NCI-H187 treated with DMSO at 0.1 percent for 48 hours (cell line): ENCODE measurements around the gene EVX2.

Experiments
- DNase-seq: peaks from one replicate; lab custom pipeline; 2025; lab: John Stamatoyannopoulos, UW

EVX2 gene

GRCh38 chr2:176082824-176083751 lies 674 bp downstream of the EVX2 start:
- DNase-seq, result no peak

- DNase-seq, result no peak
Measured at GRCh38 chr2:176082525-176082823, 1.3 kb downstream of the EVX2 start.

GRCh38 chr2:176081837-176082524 lies 1.8 kb downstream of the EVX2 start:
- DNase-seq, result no peak

DNA sequence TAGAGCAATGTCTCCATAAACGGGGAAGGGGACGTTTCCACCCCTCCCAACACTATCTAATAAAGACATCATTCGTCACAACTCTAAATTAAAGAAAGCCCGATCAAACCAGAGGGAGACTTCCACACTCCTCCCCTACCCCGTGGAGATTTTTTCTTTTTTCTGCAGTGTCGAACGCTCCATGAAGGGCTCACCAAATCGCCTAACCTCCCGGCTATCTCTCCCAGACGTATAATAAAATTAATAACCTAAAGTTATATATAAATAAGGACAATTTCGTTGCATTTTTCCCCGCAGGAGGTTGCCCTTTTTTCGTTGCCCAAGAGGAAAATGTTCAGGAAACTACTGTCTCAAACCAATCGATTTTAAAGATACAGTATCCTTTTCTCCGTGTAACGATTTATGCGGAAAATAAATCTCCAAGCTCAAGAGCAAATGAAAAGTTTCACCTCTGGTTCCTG lies 2.4 kb downstream of the EVX2 start:
- no peak for DNase-seq

- DNase-seq, result no peak
Measured at GRCh38 chr2:176080540-176081375, 3.0 kb downstream of the EVX2 start.

- DNase-seq, result no peak
Measured at GRCh38 chr2:176079831-176080539, 3.8 kb downstream of the EVX2 start.

DNA sequence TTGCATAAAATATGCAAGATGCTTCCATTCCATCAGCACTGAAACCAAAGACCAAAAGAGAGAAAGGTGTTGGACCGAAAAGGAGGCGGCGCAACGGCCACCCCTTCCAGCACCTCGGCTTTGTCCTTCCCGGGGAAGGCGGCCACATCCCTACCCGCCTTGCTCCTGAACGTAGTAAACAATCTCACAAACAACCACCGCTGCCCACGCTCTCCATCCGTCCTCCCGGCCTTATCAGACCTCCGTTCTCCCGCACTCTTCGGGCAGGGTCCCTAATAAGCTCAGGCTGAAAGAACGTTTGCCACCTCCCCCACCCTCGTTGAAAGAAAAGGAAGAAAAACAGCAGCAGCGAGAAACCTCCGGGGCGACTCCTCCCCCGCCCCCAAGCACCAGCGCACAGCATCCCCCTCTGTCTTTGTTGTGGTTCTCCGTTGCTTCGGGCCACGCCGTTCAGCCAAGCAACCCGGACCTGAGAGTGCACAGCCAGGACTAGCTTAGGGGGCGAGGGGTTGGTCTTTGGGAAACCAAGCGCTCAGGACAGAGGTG lies 4.4 kb downstream of the EVX2 start:
- DNase-seq, result no peak

DNA sequence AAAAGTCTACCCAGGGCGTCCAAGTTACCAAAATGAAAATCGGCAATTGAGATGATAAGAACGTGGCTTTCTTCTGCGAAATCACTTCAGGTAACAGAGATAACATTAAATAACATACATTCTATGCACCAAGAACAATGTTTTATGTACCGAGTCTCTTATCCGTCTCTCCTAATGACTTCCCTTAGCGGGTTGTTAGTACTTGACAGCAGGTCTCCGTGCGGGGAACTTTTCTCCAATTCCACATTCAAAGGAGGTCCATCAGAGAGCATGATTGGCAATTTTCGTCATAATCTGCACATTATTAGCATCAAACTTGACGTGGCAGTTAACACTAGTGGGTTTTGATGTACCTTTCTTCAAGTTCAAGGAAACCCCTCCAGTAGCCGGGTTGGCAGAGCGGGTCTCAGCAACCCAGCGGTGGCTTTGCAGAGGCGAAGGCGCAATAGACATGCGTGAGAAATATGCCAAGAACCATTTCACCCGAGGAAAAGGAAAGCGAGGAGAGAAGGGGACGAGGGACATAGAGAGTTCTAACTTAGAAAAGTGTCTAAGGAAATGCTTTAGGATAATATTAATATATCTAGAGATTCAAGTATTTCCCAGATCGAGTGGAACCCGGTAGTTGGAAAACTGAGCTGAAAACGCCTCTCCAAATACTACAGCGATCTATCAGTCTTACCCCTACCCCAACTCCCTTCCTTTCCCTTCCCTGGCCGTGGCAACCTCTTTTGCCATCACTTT lies 5.0 kb downstream of the EVX2 start:
- no peak for DNase-seq

DNA sequence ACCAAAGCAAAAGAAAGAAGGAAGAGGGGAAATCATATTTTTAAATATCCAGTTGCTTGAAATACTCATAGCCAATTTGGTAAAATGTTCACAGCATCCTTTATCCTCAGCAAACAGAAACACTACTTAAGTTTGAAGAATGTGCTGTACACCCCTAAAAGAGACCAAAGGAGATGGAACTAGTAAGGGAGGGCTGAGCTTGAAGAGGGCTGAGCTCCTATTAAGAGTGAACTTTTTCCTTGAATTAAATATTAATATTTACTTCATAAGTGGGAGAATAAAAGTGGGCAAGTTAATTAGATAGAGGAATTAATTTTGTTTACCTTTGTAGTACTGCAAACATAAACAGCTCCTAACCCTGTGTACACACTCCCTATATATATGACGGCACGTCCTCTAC lies 7.0 kb downstream of the EVX2 start:
- DNase-seq, result no peak

DNA sequence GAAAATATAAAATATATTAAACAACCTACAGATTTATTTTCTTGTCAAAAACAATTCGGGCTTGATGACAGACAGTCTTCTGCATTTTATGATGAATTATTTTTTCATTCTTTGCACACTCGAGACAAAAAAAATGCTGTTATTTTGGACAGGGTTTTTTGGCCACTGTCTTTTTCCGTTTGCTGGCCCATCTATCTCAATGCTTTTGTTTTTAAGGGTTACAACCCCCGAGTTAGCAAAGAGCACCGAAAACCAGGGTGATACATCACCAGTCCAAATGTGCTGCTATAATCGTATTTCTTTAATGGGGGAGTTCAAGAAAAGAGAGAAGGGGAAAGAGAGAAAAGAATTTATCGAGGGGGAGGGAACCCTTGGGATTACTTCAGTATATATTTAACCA lies 7.7 kb downstream of the EVX2 start:
- DNase-seq, result no peak

DNA sequence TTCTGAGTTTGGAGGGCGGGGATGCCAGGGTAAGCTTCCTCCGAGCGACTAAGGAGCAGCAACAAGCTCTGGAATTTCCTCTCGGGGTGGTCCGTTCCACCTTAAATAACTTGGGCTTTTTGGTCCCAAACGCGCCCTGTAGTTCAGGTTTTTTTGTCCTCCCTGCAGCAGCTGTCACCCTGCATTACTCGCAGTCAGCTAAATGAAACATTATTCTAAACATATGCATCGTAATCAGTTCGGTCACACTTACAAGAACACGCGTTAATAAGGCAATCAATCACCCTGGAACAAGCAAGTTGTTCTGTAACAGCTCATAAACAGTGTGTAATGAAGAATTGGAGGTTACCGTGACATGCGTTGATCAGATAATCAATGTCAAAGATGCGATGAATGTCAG lies 8.3 kb downstream of the EVX2 start:
- no peak for DNase-seq

DNA sequence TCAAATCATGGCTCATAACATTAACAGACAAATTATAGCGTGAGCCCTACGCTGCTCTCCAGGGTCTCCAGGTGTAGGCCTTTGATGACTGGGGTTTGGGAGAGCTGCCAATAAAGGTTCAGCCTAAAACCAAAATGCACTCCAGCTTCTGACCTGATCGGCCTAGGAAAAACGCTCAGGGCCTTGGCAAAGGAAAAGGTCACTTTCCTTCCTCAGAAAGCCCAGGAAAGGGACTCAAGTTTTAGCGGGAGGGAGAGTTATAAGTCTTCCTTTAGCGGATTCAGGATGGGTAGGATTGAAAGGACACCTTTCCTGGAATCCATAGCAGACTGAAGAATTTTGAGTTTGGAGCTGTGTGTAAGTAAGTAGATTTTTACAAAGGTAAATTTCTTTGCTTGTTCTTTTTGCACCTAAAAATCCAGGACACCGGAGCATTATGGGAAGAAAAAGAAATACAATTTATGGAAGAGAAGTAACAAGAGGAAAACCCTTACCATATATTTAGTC lies 8.8 kb downstream of the EVX2 start:
- no peak for DNase-seq

- no peak for DNase-seq
Measured at GRCh38 chr2:176072951-176073904, 10.5 kb downstream of the EVX2 start.

- no peak for DNase-seq
Measured at GRCh38 chr2:176072292-176072669, 11.5 kb downstream of the EVX2 start.

DNA sequence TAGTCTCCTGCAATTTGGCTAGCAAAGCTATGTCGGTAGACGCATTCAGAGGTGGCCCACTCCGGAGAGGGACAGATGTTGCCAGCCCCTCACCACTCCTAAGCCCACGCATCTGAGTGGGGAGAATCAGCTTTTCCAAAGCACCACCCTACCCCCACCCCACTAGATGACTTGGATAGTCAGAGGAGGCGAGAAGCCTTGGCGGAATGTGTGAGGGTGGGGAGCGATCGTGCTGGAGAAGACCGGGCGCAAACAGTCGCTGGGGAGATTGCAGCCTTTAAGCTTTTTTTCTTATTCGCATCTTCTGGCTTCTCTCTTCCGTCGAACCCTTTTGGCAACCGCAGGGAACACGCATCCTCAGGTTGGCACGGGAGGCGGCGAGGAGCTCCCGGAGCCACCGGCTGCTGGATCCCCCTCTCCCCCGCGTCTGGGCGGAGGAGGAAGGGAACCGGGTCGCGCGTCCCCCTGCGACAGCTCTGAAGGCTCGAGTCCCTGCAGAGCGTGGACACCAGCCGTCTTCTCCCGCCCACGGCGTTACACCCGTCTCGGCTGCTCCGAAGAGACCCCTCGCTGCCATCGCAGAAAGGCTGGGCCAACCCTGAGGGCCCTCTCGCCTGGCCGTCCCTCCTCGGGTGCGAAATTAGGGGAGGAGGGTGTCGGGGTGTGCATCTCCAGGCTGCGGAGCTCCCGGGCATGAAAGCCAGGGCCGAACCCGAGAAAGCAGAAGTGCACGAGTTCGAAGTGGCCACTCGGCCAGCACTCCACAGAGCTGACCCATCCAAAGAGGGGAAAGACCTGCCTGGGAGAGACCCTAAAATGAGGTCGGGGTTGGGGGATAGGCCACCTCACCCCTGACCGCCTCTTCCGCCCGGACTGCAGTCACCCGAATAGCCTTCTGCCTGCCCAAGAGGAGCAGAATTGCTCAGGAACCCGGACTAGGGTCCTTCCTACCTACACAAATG lies 12.2 kb downstream of the EVX2 start:
- no peak for DNase-seq

DNA sequence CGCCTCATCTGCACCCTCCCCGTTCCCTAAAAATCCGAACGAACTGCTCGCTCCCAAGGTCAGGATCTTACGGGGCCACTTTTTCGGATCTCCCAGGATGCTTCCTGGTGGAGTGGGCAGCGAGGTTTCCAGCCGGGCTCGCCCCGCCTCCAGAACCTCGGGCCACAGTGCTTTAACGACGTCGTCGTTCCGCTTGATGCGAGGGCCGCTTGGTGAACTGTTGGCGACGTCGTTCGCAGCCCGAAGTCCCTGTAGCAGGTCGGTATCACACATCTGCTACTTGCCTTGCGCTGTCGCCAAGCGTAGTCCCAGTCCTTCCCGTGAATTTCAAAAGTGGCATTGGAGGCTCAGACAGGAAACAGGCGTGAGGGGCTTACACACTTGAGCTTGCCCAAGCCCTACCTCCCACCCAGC lies 15.3 kb downstream of the EVX2 start:
- no peak for DNase-seq

DNA sequence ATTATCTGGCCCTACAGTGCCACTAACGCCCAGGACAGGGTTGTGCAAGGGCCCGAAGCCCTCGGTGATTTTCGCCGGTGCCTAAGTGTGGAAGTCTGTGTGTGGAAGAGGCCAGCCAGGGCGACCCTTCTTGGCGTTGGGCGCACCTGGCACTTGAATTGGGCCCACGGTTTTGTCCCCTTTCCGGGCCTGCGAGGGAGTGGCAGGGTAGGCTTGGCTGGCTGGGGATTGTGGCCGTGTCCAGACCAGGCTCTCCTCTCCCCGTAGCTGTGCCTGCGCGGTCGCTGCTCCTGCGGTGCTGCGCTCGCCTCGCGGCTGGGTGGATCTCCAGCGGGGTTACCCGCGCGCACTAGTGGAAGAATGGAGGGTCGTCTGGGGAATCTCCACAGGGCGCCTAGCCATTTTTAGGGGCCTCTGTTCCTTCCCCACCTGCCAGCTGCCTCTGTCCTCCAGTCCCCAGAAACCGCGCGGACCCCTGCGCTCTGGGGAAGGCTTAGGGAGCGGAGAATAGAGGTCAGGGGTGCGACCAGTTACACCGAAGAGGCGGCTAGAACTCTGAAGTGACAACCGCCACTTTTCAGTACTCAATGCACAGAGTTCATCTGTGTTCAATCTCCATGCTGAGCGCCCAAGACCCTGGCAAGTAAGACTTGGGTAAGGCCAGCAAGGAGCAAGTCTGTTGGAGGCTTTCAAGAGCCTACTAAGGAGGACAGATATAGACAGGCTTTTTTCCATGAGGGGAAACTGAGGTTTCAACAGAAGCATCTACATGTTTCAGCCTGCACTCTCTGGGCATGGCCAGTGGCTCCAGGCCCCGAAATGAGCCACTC lies 16.0 kb downstream of the EVX2 start:
- no peak for DNase-seq
